ENCODE results near the gene INSRR.

Gene INSRR

GRCh38 chr1:156838972-156839371 is 19.9 kb downstream of the INSRR start:
- H3K27ac ChIP-seq: no peak overlapping the region
- TF ChIP-seq CTCF (IDR thresholded peaks at IDR 0.05) (peak; percentile 99), ZFX (IDR thresholded peaks at IDR 0.05; ENCODE audit: borderline replicate concordance) (no peak)

GRCh38 chr1:156836892-156837291 is 22.0 kb downstream of the INSRR start:
- no peak overlapping the region for H3K27ac ChIP-seq
- TF ChIP-seq CTCF (IDR thresholded peaks at IDR 0.05): no peak
- no peak for TF ChIP-seq ZFX (IDR thresholded peaks at IDR 0.05; ENCODE audit: borderline replicate concordance)

- TF ChIP-seq CTCF (IDR thresholded peaks at IDR 0.05): no peak
- TF ChIP-seq ZFX (IDR thresholded peaks at IDR 0.05; ENCODE audit: borderline replicate concordance): no peak
- H3K27ac ChIP-seq: no peak overlapping the region
Observed at GRCh38 chr1:156836041-156836654, 22.8 kb downstream of the INSRR start.

GRCh38 chr1:156834322-156834721 is 24.6 kb downstream of the INSRR start:
- H3K27ac ChIP-seq: no peak overlapping the region
- TF ChIP-seq CTCF (IDR thresholded peaks at IDR 0.05) (no peak), ZFX (IDR thresholded peaks at IDR 0.05; ENCODE audit: borderline replicate concordance) (no peak)

- 0 out of 2 replicates have a peak, but pooled peaks have one; percentile 20 for TF ChIP-seq CTCF (IDR thresholded peaks at IDR 0.05)
- no peak for TF ChIP-seq ZFX (IDR thresholded peaks at IDR 0.05; ENCODE audit: borderline replicate concordance)
- no peak overlapping the region for H3K27ac ChIP-seq
Observed at GRCh38 chr1:156833603-156834002, 25.3 kb downstream of the INSRR start.

GRCh38 chr1:156832434-156832833 is 26.5 kb downstream of the INSRR start:
- TF ChIP-seq CTCF (IDR thresholded peaks at IDR 0.05) (no peak), ZFX (IDR thresholded peaks at IDR 0.05; ENCODE audit: borderline replicate concordance) (no peak)
- H3K27ac ChIP-seq: no peak overlapping the region

- no peak overlapping the region for H3K27ac ChIP-seq
- TF ChIP-seq ZFX (IDR thresholded peaks at IDR 0.05; ENCODE audit: borderline replicate concordance): no peak
- no peak for TF ChIP-seq CTCF (IDR thresholded peaks at IDR 0.05)
Observed at GRCh38 chr1:156828400-156829124, 30.4 kb downstream of the INSRR start.

Measured in 22Rv1 (cell line).